GM19397 (cell line): Measurements from ENCODE around the gene EWSR1.

Source experiments
- ATAC-seq: cut with Tn5 transposase; IDR thresholded peaks from one replicate; pipeline ENCODE4 v1.9.1; 2021; ENCODE audit warnings: mild to moderate bottlenecking, moderate library complexity; ENCODE audit not compliant: unreplicated experiment

EWSR1 gene

DNA sequence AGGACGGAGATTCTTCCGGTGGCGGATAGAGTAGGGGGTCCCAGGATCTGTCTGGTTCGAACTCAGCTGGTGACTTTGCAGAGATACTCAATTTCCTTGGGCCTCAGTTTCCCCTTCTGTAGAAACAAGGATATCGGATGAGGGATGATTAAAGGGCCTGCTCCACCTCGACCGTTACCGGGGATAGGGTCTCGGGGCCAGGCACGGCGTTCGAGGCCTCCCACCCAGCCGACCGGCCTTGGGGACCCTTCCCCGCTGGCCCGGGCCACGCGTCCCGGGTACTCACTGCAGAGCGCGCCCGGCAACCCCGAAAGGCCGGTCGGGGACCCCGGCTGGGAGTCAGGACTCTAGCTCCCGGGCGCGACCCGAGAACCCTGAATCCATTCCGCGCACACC is 608 bp upstream of the EWSR1 start:
- ATAC-seq: no peak

DNA sequence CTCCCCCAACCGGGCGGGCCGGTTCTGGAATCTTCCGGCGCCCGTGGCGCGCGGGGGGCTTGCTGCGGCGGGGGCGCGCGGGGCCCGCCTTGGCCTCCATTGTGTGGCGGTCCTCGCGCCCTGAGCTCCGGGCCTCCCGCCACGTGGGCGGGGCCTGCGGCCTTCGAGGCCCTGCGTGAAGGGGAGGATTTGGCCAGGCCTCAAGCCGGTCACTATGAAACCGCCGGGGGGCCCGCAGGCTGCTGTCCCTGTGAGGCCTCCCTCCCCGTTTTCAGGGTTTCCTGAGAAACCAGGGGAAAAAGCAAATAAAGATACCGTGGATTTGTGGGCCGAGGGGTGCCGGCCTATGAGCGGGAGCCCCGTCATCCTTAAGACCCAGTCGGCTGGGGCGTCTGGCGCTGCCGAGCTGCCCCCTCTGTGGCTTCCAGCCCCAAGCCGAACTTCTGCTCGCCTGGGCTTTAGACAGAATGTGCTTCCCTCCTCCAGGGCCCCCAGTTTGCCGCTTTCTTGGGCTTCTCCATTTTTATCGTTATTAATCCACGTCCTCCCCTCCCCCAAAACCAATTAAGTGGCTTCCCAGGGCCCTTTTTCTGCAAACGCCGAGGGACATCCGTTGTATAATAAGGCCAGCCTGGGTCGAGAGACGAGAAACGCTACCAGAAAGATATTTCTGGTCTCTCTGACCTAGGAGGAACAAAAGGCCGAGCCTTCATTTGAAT is 602 bp downstream of the EWSR1 start:
- ATAC-seq: peak; percentile 25

- no peak for ATAC-seq
These were observed 1.1 kb downstream of the EWSR1 start for GRCh38 chr22:29269230-29269604.

DNA sequence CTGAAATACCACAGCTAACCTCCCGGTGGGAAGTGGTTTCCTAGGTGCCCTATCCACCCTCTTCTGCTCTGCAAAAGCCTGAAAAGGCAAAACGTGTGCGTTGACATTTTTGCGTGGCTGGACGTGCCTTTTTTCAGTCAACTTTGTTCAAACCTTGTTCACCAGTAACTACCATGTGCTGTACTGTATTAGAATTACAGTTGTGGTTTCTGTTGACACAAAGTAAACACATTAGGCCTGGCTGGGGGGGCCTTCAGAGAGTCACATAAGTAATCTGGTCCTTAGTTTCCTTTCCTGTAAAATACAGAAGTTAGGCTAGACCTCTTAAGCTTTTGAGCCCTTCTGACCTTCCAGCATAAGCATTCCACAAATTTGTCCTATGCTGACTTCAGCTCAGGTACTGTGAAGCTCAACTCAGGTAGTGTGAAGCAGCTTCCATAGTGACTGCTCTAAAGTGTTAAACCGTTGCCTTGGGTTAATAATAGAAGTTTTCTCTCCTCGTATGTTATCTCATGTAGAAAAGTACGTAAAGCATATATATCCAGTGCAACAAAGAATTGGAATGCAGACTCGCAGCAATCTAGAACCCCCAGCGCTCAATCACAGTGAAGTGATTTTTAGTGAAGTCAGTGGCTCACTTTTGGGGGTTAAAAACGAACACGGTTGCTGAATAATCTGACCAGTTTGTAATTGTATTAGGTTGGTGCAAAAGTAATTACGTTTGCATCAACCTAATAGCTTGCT is 1.8 kb downstream of the EWSR1 start:
- no peak for ATAC-seq

DNA sequence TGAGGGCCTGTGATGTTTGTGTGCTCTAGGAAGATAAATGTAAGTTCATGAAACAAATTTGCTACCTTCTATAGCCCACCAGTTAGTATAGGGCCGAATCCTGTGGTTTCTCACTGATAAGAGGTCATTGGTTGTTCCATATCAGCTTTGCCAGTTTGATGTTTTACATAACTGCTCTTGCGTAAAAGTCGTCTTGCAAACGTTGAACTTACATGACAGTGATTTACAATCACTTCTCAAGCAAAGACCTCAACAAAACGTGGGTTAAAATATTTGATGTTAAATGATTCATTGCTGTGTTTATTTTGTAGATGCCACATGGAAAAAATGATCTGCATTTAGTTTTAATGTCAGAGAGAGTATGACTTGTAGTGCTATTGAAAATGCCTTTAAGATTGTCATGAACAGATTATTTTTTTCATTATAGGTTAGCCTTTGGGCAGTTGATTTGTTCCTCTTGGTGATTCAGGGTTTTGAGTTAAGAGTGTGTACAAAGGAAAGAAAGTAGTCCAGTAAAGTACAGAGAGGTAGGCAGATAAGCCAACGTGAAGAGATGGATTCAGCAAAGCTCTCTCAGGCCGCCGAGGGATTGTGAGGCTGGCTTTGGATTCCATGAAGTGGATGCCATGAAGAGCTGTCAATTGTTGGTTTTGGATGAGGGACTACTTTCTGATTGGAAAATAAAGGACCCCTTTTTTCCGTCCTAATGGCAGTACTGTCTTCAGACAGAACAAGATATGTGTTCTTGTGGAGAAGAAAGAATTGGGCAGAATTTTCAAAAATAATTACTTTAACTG is 2.6 kb downstream of the EWSR1 start:
- no peak for ATAC-seq

GRCh38 chr22:29272624-29273023 is 4.6 kb downstream of the EWSR1 start:
- no peak for ATAC-seq

- no peak for ATAC-seq
These were observed 7.1 kb downstream of the EWSR1 start for GRCh38 chr22:29275167-29275566.

DNA sequence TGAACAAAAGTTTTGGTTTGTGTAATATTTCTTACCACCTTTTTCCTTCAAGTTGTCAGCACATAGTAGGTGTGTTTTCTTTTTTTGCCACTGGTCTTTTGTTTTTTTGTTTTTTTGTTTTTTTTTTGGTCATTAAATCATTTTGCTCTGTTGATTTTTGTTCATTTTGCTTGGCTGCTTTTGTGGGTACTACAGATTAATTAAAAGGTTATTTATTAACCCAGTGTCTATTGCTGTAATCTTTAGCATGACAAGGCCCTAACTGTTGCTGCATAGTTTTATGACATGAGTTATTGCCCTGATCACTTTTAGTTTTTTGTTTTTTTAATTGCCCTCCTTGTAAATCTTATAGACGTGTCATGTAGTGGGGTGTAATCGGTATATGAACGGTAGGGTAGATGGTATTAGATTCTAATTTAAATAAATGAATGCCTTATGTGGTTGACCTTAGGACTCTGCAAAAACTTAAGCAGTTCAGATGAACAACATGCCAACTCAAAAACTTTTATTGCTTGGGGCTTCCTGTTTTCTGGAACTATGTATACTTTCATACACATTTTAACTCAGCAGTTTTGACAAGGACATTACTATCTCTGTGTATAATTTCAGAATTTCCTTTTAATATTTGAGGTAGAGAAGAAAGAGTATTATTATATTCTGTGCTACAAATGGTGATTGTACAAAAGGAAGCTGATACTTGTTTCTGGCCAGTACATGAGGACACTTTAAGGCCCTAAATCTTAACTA is 7.9 kb downstream of the EWSR1 start:
- ATAC-seq: no peak

GRCh38 chr22:29277927-29278326 is 9.9 kb downstream of the EWSR1 start:
- ATAC-seq: no peak

GRCh38 chr22:29284196-29284595 is 16.1 kb downstream of the EWSR1 start:
- no peak for ATAC-seq

- no peak for ATAC-seq
These were observed 20.8 kb downstream of the EWSR1 start for GRCh38 chr22:29288837-29289236.

DNA sequence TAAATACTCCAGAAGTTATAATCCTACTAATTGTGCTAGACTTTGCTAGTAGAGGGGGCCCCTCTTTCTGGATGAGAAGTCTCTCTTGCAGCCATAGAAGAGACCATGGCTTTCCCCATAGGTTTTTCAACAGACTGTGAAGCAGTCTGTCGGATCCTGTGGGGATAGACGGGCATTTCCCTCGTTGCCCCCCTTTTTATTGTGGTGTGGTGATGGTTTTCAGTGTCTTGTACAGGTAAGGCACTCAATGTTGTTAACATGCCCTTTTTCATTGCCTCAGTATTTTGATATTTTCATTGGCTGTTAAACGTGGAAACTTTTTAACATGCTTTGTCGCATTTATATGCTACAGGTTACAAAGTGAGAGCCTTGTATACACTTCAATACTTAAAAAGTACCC is 22.0 kb downstream of the EWSR1 start:
- no peak for ATAC-seq

DNA sequence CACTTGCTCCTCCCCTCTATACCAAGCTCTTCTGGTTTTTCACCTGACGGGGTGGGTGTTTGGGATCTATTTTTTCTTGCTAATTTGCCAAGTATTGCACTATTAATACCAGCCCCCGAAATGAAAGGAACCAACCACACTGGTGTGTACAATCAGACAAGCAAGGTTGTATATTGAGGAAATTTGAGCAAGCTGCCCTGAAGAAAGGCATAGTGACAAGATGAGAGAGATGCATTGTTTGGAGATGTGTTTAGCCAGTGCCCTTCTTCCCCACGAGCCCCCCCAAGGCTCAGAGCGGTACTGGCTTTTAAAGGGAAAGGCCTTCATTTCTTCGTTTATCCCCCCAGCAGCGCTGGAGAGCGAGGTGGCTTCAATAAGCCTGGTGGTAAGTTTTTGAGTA is 23.1 kb downstream of the EWSR1 start:
- ATAC-seq: no peak

DNA sequence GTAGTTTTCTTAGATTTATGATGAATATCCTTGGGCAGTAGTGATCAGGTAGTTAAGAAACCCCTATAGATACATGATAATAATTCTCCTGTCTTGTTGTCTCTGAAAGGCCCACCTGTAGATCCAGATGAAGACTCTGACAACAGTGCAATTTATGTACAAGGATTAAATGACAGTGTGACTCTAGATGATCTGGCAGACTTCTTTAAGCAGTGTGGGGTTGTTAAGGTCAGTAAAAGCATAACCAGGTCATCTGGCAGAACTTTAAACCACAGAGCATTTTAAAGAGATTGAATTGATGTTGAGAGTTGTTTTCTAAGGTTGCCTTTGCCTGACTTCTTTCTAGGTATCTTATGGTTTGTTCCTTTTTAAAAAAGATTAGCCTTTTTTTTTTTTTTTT is 24.3 kb downstream of the EWSR1 start:
- ATAC-seq: no peak

DNA sequence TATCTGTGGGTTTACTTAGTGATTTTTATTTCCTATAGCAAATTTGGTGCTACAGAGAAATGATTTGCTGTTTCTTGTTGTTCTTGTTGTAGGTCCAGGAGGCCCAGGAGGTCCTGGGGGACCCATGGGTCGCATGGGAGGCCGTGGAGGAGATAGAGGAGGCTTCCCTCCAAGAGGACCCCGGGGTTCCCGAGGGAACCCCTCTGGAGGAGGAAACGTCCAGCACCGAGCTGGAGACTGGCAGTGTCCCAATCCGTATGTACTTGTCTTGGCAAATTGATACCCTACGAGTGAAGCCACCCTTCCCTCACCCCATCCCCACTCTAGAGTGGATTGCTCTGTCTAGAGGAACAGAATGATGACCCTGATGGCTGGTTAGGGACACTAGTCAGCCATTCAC is 30.6 kb downstream of the EWSR1 start:
- ATAC-seq: no peak

GRCh38 chr22:29299136-29299900 is 31.2 kb downstream of the EWSR1 start:
- no peak for ATAC-seq

- ATAC-seq: no peak
These were observed 32.4 kb downstream of the EWSR1 start for GRCh38 chr22:29300467-29300806.

- ATAC-seq: no peak
These were observed 32.9 kb downstream of the EWSR1 start for GRCh38 chr22:29300807-29301601.

DNA sequence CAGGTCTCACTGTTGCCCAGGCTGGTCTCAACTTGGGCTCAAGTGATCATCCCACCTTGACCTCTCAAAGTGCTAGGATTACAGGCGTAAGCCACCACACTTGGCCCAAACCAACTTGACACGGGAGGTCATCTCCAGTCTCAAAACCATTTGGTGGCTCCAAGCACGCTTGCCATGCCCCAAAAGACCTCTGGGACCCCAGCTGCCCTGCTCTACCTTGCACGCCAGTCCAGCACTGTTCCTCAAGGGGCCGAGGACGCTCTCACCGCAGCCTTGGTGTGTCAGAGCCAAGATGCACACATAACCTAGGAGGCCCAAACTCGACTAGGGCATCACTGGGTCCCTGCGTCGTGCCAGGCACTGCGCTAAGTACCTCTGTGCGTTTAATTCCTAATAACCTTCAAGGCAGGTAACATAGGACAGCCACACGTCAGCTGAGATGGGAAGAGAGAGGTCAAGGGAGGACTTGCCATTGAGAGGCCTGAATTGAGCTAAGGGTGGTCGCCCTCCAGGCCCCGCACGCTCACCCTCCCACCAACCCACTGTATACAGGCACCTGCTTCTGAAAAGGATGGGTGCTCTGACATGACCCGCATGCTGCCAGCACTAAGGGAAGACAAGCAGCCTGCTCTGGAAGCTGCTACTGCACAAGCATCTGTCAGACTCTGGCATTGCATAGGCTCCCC is 33.8 kb downstream of the EWSR1 start:
- ATAC-seq: no peak
